ENCODE measurements around the gene ENO2. TPM values are rescaled to one million over a fixed set of nuclear protein-coding genes. Genes with fewer than 3 reads are reported as not detected.

ENO2 gene
- total RNA-seq, 1 experiment from 2014 or later = 33.5 TPM

DNA sequence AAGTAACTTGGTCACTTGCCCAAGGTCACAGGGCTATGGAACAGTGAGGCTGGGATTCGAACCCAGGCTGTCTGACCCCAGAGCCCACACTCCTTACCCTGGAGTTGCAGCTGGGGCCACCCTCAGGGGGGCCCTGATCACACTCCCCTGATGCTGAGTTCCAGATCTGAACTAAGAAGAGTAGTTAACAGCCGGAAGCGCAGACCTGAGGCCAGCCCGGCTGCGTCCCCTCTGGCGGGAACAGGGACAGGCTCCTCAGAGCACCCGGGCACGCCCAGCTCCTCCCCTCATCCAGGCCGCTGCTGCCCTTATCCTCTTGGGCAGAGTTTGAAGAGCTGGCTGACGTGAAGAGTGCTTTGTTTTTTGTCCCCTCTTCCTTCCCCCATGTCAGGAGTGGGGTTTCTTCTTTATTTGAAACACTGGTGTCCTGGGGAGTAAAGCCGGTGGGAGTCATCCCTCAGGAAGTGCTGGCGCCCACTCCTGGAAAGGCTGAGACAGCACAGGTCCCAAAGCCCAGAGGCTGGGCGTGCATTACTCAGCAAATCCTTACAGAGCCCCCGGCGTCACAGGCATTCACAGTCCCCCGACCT, 47.4 kb downstream of the ENO2 start:
- ATAC-seq (peak; percentile 67; the same call in 1 of the 2 replicates), DNase-seq (ENCODE audit: low read depth, low spot score) (no peak)
- CTCF ChIA-PET = interaction anchor here (1.0 kb wide), 1 partner anchor 15 kb away, joined by 3 read pairs; no protein-coding TSS in a partner anchor
- H3K27me3 ChIP-seq (ENCODE audit: control insufficient read depth, insufficient read depth, low read length) = no peaks in the 10 kb centered on the region
- peaks cover 17% of the 10 kb centered on the region for H3K4me1 ChIP-seq (ENCODE audit: control insufficient read depth, insufficient read depth, low read length)
- TF ChIP-seq TCF7L2 (IDR thresholded peaks at IDR 0.05; ENCODE audit: low read depth, low read length) (no peak), POLR2AphosphoS5 (IDR thresholded peaks at IDR 0.05; ENCODE audit: low read depth, low read length) (no peak), SIN3A (IDR thresholded peaks at IDR 0.05; ENCODE audit: borderline replicate concordance, insufficient read depth, low read depth, low read length) (no peak), REST (IDR thresholded peaks at IDR 0.05; ENCODE audit: insufficient read depth in 1 of 2, low read depth in 2 of 2, low read length in 1 of 2) (no peak)
- TF ChIP-seq, protein P1, sequence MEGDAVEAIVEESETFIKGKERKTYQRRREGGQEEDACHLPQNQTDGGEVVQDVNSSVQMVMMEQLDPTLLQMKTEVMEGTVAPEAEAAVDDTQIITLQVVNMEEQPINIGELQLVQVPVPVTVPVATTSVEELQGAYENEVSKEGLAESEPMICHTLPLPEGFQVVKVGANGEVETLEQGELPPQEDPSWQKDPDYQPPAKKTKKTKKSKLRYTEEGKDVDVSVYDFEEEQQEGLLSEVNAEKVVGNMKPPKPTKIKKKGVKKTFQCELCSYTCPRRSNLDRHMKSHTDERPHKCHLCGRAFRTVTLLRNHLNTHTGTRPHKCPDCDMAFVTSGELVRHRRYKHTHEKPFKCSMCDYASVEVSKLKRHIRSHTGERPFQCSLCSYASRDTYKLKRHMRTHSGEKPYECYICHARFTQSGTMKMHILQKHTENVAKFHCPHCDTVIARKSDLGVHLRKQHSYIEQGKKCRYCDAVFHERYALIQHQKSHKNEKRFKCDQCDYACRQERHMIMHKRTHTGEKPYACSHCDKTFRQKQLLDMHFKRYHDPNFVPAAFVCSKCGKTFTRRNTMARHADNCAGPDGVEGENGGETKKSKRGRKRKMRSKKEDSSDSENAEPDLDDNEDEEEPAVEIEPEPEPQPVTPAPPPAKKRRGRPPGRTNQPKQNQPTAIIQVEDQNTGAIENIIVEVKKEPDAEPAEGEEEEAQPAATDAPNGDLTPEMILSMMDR (IDR thresholded peaks at IDR 0.05) = peak; percentile 74
- peak overlapping the region; percentile 57 for H3K27ac ChIP-seq (ENCODE audit: low read length)
- POLR2A ChIA-PET = no interaction called here
- H3K9me3 ChIP-seq (ENCODE audit: control insufficient read depth, insufficient read depth, low read depth, low read length) = no peaks in the 10 kb centered on the region
- H3K36me3 ChIP-seq (ENCODE audit: control insufficient read depth, insufficient read depth, low read length) = peaks cover 11% of the 10 kb centered on the region
- intact Hi-C loops (cut with micrococcal nuclease; ENCODE audit: unreplicated experiment) (no loop called here), in situ Hi-C loops (cut with HindIII; ENCODE audit: low pct_unique_long_range_greater_than_20kb, low sequenced_read_pairs) (no loop called here)
- no peak overlapping the region for H3K4me3 ChIP-seq (ENCODE audit: low read depth in 2 of 2, low read length in 2 of 2)
- BruUV-seq (replicated peaks) = no TSS peak

GRCh38 chr12:6962285-6963015, 48.1 kb downstream of the ENO2 start:
- BruUV-seq (replicated peaks) = no TSS peak
- in situ Hi-C loops (cut with HindIII; ENCODE audit: low pct_unique_long_range_greater_than_20kb, low sequenced_read_pairs) = no loop called here
- ChIA-PET CTCF (interaction anchor here (1.0 kb wide), 1 partner anchor 16 kb away, joined by 3 read pairs; no protein-coding TSS in a partner anchor), POLR2A (no interaction called here)
- DNase-seq (ENCODE audit: low read depth, low spot score) (no peak), ATAC-seq (no peak)
- Histone ChIP-seq H3K36me3 (ENCODE audit: control insufficient read depth, insufficient read depth, low read length) (peaks cover 11% of the 10 kb centered on the region), H3K27me3 (ENCODE audit: control insufficient read depth, insufficient read depth, low read length) (no peaks in the 10 kb centered on the region), H3K9me3 (ENCODE audit: control insufficient read depth, insufficient read depth, low read depth, low read length) (no peaks in the 10 kb centered on the region), H3K4me1 (ENCODE audit: control insufficient read depth, insufficient read depth, low read length) (peaks cover 17% of the 10 kb centered on the region), H3K4me3 (ENCODE audit: low read depth in 2 of 2, low read length in 2 of 2) (no peak overlapping the region), H3K27ac (ENCODE audit: low read length) (peak overlapping the region; percentile 57)
- TF ChIP-seq POLR2AphosphoS5 (IDR thresholded peaks at IDR 0.05; ENCODE audit: low read depth, low read length) = no peak
- no peak for TF ChIP-seq REST (IDR thresholded peaks at IDR 0.05; ENCODE audit: insufficient read depth in 1 of 2, low read depth in 2 of 2, low read length in 1 of 2)
- TF ChIP-seq, protein P1 (IDR thresholded peaks at IDR 0.05) = peak; percentile 41
- intact Hi-C loops (cut with micrococcal nuclease; ENCODE audit: unreplicated experiment) = no loop called here
